ENCODE data around the gene ADIPOQ.
A peak's percentile ranks its signal among the peaks of the same experiment; 100 is the strongest.
"Not testable (repeated sequence)": the region's sequence is repeated elsewhere in the genome, so short reads cannot be mapped to it uniquely, and the experiment has no call there.

Gene ADIPOQ

DNA sequence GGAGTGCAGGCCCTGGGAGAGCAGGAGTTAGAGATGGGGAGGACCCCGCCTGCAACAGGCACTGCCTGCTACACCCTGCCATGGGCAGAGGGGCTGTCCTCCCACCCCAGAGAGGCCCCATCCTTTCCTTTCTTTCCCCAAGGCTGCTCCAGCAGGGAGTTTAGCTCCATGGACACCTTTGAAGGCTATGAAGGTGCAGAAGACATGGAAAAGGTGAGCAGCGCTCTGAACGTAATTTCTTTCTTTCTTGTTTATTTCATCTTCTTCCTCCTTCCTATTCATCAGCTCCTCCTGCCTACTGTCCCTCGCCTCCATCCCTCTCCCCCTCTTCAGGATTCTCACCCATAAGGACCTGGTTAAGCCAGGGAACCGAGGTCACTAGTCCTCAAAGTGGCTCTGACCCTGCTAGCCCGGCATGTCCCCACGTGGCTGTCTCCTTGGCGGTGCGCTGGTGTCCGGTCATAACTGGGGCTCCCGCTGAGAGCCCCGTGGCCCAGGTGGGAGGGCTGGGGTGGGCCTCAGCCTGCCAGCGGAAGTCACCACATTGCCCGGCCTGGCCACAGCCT is 16.0 kb upstream of the ADIPOQ start:
- no peak for DNase-seq (ENCODE audit: low read depth)

DNA sequence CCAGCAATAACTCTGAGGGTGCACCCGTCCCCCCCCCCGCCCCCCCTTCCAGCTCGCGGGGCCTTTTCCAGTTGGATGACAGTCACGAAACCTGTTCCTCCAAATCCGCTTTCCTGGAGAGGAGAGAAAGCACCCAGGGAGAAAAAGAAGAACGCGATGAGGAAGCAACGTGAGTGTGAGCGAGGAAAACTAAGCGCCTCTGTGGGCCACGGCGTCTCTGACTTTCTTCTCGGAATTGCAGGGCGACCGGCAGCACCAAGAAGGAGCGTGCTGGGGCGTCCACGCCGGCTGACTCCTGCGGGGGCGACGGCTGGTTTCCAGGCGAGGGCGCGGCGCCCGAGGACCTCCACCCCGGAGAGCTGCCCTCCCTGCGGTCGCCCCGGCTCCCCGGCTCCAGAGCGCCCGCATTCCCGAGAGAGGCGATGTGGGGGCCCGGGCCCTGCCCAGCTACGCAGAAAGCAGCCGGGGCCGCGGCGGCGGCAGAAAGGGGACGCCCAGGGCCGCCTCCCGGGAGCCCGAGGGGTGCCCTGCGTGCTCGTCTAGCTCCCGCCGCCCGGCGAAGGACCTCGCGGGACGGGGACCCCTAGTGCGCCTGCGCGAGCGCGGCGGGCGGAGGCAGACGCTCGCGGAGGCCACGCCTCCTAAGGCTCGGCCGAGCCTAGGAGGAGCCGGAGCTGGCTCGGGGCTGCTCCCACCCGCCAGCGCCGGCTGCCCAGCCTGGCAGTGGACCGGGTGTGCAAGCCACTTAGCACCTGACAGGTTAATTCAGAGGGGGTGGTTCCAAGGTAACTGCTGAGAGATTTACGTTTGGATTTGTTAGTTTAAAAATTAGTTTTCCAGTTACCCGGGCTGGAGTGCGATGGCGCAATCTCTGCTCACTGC is 15.3 kb upstream of the ADIPOQ start:
- DNase-seq (ENCODE audit: low read depth), result peak; percentile 83

DNA sequence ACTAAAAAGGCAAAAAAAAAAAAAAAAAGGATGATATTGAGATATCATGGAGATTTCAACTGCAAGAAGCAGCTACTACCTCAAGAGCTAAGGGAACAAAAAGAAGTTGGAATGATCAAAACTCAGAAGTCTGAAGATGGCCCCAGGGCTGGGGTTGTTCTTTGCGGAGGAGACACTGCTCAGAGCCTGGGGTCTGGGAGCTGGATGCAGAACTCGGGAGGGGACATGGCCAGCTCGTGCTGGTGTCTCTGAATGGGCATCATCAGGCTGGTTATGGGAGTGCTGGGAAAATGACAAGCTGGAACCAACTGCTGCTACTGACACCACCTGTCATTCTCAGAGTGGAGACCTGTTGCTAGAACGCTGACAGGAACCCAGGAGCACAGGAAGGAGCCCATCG is 14.2 kb upstream of the ADIPOQ start:
- no peak for DNase-seq (ENCODE audit: low read depth)

DNA sequence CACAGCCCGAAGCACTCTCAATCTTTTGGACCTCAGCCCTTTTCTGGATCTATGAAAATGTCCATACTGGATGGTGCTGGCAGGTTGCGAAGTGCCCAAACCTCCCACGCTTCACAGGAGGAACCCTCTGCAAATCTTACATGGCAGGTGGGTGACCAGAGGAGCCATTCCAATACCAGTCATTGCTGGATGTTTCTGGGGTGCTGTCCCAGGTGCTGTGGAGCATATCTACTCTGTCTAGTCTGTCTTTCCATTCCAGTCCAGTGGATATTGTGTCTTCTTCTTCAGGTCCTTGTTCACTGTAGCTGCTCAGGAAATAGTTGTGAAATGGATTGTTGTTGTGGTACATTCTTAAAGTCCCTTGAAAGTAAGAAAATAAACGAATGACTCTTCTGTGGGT is 10.7 kb upstream of the ADIPOQ start:
- no peak for DNase-seq (ENCODE audit: low read depth)

DNA sequence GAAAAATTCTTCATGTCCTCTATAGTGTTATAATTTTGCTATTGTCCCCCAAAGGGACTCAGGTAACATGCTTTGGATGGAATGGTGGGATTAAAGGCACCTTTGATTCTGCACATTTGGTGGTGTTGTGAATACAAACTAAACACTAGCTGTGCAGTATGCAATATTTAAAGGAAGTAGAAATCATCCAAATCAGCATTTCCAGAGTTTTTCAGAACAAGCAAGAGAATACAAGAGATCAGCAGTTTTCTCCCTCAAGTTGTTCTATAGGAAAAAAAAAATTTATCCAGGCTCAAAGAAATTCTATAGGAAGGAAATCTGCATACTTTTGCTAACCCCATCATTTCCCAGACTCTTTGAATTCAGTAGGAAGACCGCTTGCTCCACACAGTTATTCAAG is 10.2 kb upstream of the ADIPOQ start:
- no peak for DNase-seq (ENCODE audit: low read depth)

DNA sequence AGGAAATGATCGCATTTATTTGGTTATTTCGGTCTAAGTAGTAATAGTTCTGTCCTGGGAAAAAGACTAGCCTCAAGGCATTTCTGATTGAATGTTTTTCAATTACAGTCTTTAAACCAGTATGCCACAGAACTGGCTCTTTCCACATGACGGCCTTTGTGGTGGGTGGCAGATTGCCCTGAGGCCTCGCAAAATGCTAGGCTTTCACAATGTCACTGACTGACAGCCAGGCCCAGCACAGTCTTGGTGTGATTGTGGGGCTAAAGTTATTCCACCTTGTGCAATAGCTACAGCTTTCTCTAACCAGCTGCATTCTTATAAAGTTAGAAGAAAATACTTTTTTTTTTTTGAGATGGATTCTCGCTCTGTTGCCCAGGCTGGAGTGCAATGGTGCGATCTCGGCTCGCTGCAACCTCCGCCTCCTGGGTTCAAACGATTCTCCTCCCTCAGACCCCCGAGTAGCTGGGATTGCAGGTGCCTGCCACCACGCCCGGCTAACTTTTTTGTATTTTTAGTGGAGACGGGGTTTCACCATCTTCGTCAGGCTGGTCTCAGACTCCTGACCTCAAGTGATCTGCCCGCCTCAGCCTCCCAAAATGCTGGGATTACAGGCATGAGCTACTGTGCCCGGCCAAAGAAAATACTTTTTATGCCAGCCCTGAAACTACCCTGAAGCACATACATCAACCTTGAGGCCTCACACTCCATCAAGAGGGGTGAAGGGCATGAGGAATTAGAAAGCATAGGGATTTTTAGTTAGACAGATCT is 2.5 kb upstream of the ADIPOQ start:
- peak; percentile 71 for DNase-seq (ENCODE audit: low read depth)

DNA sequence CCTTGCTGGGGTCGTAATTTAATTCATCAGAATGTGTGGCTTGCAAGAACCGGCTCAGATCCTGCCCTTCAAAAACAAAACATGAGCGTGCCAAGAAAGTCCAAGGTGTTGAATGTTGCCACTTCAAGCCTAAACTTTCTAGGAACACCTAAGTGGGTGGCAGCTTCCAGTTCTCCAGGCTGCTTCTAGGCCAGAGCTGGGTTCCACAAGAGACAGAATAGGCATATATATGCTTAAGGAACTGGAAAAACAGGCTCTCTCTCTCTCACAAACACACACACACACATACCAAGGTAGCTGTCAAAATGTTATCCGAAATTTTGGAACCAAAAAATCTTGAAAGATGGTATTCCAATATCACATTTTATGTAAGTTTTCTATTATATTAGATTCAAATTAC is 890 bp upstream of the ADIPOQ start:
- no peak for DNase-seq (ENCODE audit: low read depth)

DNA sequence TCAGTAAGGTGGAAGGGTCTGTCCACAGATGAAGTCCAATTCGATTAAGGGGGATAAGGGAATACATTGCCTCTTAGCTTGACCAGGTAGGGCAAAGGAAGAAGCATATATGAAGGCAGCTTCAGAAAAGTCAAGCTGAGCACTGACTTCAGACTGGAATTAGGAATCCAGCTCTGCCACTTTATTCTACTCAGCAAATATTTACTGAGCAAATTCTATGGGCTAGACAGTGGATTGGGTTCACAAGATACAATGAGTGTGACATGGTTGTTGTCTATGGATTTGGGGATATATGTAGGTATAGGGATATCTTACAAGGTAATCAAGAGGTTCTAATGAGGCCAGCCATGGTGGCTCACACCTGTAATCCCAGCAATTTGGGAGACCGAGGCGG is 526 bp downstream of the ADIPOQ start:
- no peak for DNase-seq (ENCODE audit: low read depth)

DNA sequence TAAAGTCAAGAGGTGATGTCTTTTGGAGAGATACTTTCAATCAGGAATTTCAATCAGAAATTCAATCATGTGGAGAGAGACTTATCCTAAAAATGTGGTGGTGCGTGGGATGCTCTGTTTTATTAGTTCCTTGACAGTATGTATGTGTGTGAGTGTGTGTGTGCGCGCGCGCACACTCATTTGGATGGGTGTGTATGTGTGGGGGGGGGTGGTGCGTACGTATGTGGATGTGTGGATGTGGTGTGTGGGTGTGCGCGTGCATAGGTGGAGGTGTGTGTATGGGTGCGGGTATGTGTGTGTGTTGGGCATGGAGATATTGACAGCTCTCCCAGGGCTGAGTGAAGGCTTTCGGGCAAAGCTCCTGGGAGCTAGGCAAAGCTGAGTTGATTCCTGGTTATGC is 2.4 kb downstream of the ADIPOQ start:
- no peak for DNase-seq (ENCODE audit: low read depth)

DNA sequence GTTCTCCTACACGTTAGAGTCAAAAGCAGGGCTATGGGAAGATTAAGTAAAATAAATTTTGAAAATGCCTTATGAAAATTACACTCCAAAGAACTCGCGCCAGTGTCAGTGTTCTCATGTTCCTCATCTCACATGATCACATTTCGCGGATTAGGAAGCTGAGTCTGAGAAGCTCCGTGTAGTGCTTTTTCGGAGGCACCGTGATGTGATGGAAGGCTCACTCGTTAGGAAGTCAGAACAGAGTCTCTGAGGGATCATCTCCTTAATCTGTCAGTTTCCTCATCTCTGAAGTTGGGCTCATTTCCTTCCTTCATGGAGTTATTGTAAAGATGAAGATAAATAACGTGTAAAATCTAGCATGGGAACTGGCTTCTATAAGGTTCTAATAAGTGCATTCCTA is 3.2 kb downstream of the ADIPOQ start:
- no peak for DNase-seq (ENCODE audit: low read depth)

DNA sequence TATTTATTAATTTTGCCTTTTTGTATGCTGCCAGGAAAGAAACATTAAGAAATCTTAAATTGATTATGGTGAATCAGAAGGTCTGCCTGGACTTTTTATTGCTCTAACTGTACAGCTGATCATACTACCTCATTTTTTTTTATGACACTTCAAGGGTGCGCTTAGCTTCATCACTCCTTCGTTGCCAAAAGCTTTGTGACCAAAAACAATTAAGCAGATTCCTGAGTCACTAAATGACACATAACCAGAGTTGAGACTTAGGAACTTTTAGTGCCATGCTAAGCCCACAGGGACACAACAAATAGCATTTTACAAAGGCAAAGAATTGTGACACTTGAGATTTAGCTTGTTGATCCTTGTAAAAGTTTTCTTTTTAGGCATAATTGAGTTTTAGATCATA is 4.9 kb downstream of the ADIPOQ start:
- no peak for DNase-seq (ENCODE audit: low read depth)

DNA sequence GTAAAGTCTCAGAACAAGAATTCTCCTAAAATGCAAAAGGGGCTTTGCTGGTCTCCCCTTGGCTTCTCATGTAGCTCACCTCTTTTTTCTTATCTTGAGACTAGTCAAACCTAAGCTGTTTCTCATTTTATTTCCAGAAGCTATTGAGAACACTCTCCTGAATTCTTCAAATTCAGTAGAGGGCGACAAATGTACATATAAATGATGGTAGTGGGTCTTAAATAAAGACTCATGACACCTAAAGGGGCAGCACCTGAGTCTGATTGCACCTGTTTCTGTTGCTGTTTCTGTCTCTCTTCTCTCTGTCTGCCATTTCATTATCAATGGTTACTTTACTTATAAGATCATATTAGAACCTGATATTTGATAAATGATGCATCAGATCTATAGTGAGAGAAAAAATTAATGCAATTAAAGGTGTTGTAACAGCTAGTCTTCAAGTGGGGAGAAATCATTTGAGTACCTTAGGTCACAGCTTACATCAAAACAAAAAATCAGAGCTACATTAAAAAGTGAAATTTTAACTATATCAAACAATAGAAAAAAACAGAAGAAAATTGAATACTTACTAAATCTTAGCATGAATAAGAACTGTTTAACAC is 7.0 kb downstream of the ADIPOQ start:
- DNase-seq (ENCODE audit: low read depth), result peak; percentile 35

DNA sequence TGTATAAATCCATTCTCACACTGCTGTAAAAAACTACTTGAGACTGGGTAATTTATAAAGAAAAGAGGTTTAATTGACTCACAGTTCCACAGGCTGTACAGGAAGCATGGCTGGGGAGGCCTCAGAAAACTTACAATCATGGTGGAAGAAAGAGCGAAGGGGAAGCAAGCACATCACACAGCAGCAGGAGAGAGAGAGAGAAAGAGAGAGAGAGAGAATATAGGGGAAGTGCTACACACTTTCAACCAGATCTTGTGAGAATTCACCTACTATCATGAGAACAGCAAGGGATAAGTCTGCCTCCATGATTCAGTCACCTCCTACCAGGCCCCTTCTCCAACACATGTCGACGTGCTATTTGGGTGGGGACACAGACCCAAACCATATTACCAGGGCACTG is 9.3 kb downstream of the ADIPOQ start:
- not testable (repeated sequence) for DNase-seq (ENCODE audit: low read depth)

DNA sequence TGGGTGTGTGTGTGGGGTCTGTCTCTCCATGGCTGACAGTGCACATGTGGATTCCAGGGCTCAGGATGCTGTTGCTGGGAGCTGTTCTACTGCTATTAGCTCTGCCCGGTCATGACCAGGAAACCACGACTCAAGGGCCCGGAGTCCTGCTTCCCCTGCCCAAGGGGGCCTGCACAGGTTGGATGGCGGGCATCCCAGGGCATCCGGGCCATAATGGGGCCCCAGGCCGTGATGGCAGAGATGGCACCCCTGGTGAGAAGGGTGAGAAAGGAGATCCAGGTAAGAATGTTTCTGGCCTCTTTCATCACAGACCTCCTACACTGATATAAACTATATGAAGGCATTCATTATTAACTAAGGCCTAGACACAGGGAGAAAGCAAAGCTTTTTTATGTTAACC is 10.5 kb downstream of the ADIPOQ start:
- DNase-seq (ENCODE audit: low read depth), result no peak

DNA sequence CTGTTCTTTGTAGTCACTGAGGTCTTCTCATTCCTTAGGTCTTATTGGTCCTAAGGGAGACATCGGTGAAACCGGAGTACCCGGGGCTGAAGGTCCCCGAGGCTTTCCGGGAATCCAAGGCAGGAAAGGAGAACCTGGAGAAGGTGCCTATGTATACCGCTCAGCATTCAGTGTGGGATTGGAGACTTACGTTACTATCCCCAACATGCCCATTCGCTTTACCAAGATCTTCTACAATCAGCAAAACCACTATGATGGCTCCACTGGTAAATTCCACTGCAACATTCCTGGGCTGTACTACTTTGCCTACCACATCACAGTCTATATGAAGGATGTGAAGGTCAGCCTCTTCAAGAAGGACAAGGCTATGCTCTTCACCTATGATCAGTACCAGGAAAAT is 11.6 kb downstream of the ADIPOQ start:
- DNase-seq (ENCODE audit: low read depth), result no peak

DNA sequence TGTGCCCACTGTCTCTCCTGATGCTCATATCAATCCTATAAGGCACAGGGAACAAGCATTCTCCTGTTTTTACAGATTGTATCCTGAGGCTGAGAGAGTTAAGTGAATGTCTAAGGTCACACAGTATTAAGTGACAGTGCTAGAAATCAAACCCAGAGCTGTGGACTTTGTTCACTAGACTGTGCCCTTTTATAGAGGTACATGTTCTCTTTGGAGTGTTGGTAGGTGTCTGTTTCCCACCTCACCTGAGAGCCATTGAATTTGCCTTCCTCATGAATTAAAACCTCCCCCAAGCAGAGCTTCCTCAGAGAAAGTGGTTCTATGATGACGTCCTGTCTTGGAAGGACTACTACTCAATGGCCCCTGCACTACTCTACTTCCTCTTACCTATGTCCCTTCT is 12.4 kb downstream of the ADIPOQ start:
- DNase-seq (ENCODE audit: low read depth), result no peak

DNA sequence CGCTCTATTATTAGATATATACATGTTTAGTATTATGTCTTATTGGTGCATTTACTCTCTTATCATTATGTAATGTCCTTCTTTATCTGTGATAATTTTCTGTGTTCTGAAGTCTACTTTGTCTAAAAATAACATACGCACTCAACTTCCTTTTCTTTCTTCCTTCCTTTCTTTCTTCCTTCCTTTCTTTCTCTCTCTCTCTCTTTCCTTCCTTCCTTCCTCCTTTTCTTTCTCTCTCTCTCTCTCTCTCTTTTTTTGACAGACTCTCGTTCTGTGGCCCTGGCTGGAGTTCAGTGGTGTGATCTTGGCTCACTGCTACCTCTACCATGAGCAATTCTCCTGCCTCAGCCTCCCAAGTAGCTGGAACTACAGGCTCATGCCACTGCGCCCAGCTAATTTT is 15.2 kb downstream of the ADIPOQ start:
- no peak for DNase-seq (ENCODE audit: low read depth)

DNA sequence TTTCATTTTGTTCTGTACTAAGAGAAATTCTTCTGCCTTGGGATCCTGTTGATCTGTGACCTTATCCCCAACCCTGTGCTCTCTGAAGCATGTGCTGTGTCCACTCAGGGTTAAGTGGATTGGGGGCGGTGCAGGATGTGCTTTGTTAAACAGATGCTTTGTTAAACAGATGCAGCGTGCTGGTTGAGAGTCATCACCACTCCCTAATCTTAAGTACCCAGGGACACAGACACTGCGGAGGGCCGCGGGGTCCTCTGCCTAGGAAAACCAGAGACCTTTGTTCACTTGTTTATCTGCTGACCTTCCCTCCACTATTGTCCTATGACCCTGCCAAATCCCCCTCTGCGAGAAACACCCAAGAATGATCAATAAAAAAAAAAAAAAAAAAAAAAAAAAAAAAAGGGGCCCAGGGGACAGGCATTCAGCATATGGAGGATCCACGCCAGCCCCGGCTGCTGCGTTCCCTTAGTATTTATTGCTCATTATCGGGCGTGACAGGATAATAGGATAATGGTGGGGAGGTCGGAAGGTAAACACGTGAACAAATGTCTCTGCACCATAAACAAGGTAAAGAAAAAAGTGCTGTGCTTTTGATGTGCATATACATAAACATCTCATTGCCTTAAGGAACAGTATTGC is 22.8 kb downstream of the ADIPOQ start:
- not testable (repeated sequence) for DNase-seq (ENCODE audit: low read depth)

DNA sequence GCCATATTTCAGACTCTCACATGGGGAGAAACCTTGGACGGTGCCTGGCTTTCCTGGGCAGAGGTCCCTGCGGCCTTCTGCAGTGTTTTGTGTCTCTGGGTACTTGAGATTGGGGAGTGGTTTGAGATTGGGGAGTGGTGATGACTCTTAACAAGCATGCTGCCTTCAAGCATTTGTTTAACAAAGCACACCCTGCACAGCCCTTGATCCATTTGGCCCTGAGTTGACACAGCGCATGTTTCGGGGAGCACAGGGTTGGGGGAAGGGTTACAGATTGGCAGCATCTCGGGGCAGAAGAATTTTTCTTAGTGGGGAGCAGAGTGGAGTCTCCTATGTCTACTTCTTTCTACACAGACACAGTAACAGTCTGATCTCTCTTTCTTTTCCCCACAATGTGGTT is 23.6 kb downstream of the ADIPOQ start:
- not testable (repeated sequence) for DNase-seq (ENCODE audit: low read depth)

DNA sequence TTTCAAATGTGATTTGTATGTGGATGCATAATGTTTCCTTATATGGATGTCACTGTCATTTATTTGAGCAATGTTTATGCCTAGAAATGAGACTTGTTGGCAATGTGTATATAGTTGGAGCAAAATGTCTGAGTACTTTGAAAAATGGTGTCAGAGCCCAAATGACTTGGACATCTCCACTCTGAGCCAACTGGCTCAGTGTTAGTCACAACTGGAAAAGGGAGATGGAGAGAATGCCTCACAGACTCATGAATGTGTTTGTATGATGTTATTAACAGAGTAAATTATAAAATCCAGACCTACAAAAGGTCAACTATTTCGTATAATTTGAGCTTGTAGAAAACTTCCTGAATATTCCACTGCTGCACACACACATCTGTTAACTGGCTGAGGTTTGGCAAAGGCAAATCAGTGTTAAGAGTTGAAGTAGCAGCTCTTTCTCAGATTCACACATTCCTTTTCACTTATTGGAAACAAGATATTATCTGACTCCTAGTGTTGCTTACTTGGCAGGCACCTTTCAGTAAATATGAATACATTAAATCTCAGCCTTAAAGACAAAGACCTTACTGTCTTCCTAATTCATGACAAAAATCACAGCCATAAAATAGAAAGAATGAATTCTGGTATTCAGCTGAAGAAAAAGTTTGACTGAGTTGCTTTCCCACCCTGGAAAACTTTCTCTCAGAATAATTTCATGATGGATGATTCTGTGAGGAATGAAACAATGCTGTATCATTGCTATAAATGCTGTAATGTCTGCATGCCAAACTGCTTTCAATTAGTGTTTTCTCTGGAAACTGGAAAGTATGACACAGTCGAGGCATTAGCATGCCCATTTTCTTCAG is 27.0 kb downstream of the ADIPOQ start:
- DNase-seq (ENCODE audit: low read depth), result no peak
